HepG2 (cell line): Measurements from ENCODE around the gene HS3ST2. TPM values are rescaled to one million over a fixed set of nuclear protein-coding genes. Genes with fewer than 3 reads are reported as not detected.

Source experiments
- ATAC-seq: fragments of 200-7000 bp; cut with Tn5 transposase; 3 replicates; pipeline ENCODE4 v1.9.1; 2020; ENCODE audit warnings: mild to moderate bottlenecking, moderate library complexity
- BruUV-seq: library from RNA; stranded (reverse); fragments of 400-500 nt; replicated peaks from 2 replicates; lab custom pipeline; 2021; lab: Mats Ljungman, UMichigan
- CTCF ChIA-PET: fragments of 300-600 bp; formaldehyde crosslinking; extraction: SDS; loops from one replicate; lab custom pipeline; 2021; ENCODE audit warnings: low total read pairs, inconsistent platforms, low intra/inter-chr PET ratio; lab: Yijun Ruan, JAX
- POLR2A ChIA-PET: fragments of 350-600 bp; sonication (Branson Sonifier 250); formaldehyde crosslinking; loops from one replicate; lab custom pipeline; 2020; ENCODE audit warnings: antibody characterized with exemption, inconsistent platforms; lab: Yijun Ruan, JAX
- DNase-seq: peaks from one replicate; pipeline ENCODE4 v3.0.0-alpha.2; 2015; ENCODE audit warnings: low spot score
- FAIRE-seq: peaks from 3 replicates; lab custom pipeline; 2011; peaks lifted over from hg19 to GRCh38; lab: Jason Lieb, UNC
- H2AFZ ChIP-seq: one replicate; pipeline ENCODE4 v1.6.1; 2011; ENCODE audit warnings: low read length, inconsistent platforms
- H3K27ac ChIP-seq: fragments of 300-600 bp; 3 replicates; pipeline ENCODE4 v1.8.0; 2011; ENCODE audit warnings: mixed run types, mild to moderate bottlenecking, mixed read lengths, low read length, inconsistent platforms; ENCODE audit not compliant: insufficient read depth; ENCODE audit errors: extremely low read length
- H3K27me3 ChIP-seq, 2 experiments: fragments of 200-600 bp in 1 of 2; 2 replicates in 1 of 2; 3 replicates in 1 of 2; pipeline versions ENCODE4 v1.6.0 to v1.8.0; 2011; ENCODE audit warnings: low read length in 2 of 2, mild to moderate bottlenecking in 2 of 2, moderate library complexity in 2 of 2, inconsistent platforms in 1 of 2; ENCODE audit not compliant: insufficient read depth in 2 of 2, control insufficient read depth in 1 of 2
- H3K36me3 ChIP-seq, 2 experiments: fragments of 200-600 bp in 1 of 2; replicated peaks in 1 of 2; 2 replicates in 1 of 2; 3 replicates in 1 of 2; pipeline versions ENCODE4 v1.5.1 to v1.8.0; 2011; ENCODE audit warnings: low read length in 2 of 2, inconsistent platforms in 1 of 2; ENCODE audit not compliant: insufficient read depth in 2 of 2, control insufficient read depth in 1 of 2
- H3K4me1 ChIP-seq: 2 replicates; pipeline ENCODE4 v1.5.1; 2012; ENCODE audit warnings: low read length, inconsistent platforms; ENCODE audit not compliant: insufficient read depth
- H3K4me2 ChIP-seq: 2 replicates; pipeline ENCODE4 v1.6.0; 2011; ENCODE audit warnings: low read depth, low read length, inconsistent platforms
- H3K4me3 ChIP-seq, 3 experiments: fragments of 200-600 bp in 1 of 3; sonication (generic), shearing (Covaris generic) in 1 of 3; replicated peaks in 1 of 3; 2 replicates each; pipeline ENCODE4 v1.5.1; 2011 to 2016; ENCODE audit warnings: low read length in 3 of 3, inconsistent platforms in 2 of 3, low read depth in 2 of 3, mild to moderate bottlenecking in 2 of 3, control low read depth in 1 of 3, mixed read lengths in 1 of 3; ENCODE audit not compliant: insufficient read depth in 1 of 3
- H3K79me2 ChIP-seq: one replicate; pipeline ENCODE4 v1.6.1; 2011; ENCODE audit warnings: low read length, inconsistent platforms; ENCODE audit not compliant: insufficient read depth
- H3K9ac ChIP-seq: 2 replicates; pipeline ENCODE4 v1.6.0; 2011; ENCODE audit warnings: mild to moderate bottlenecking, low read depth, low read length, inconsistent platforms; ENCODE audit not compliant: insufficient read depth
- H3K9me3 ChIP-seq: 2 replicates; pipeline ENCODE4 v1.5.1; 2012; ENCODE audit warnings: mild to moderate bottlenecking, low read length
- H4K20me1 ChIP-seq: 2 replicates; pipeline ENCODE4 v1.6.0; 2011; ENCODE audit warnings: inconsistent platforms, mild to moderate bottlenecking, low read length, moderate library complexity; ENCODE audit not compliant: insufficient read depth
- ARNTL ChIP-seq: sonication (generic); formaldehyde crosslinking; IDR thresholded peaks from 2 replicates; pipeline ENCODE4 v1.4.0; 2020; ENCODE audit warnings: mild to moderate bottlenecking, missing genetic modification reagents
- ATF1 ChIP-seq: IDR thresholded peaks from 2 replicates; pipeline ENCODE4 v1.6.1; 2016; ENCODE audit warnings: mild to moderate bottlenecking, control low read depth
- ATF7 ChIP-seq, 2 experiments: fragments of 450-650 bp in 1 of 2; sonication (generic) in 1 of 2; formaldehyde crosslinking in 1 of 2; IDR thresholded peaks; 2 replicates each; pipeline versions ENCODE4 v1.4.0 to v1.6.1; 2016 to 2020; ENCODE audit warnings: antibody characterized with exemption in 1 of 2, mild to moderate bottlenecking in 1 of 2, missing genetic modification reagents in 1 of 2
- MTA1 ChIP-seq: sonication (generic); formaldehyde crosslinking; IDR thresholded peaks from 2 replicates; pipeline ENCODE4 v1.4.0; 2020; ENCODE audit warnings: missing genetic modification reagents, mild to moderate bottlenecking, borderline replicate concordance
- TERF1 ChIP-seq: sonication (generic); formaldehyde crosslinking; IDR thresholded peaks from 2 replicates; pipeline ENCODE4 v1.8.0; 2022; ENCODE audit warnings: mild to moderate bottlenecking, missing genetic modification reagents, moderate library complexity
- ZNF333 ChIP-seq: sonication (generic); formaldehyde crosslinking; IDR thresholded peaks from 2 replicates; pipeline ENCODE4 v1.4.0; 2020; ENCODE audit warnings: mild to moderate bottlenecking, missing genetic modification reagents, borderline replicate concordance
- ZNF839 ChIP-seq: sonication (generic); formaldehyde crosslinking; IDR thresholded peaks from 2 replicates; pipeline ENCODE4 v1.4.0; 2020; ENCODE audit warnings: missing genetic modification reagents, mild to moderate bottlenecking, borderline replicate concordance
- WGBS: methylation state at CpG from one replicate; pipeline ENCODE4 v1.1.6; 2017; ENCODE audit warnings: low lambda C conversion rate; 5-methylcytosine and 5-hydroxymethylcytosine counted together
- in situ Hi-C: cut with HindIII; loops from 2 replicates; pipeline ENCODE4 v1.10.0; 2017; ENCODE audit warnings: low pct_unique_long_range_greater_than_20kb; ENCODE audit not compliant: extremely low pct_ligation_motif_present
- intact Hi-C: fragments of 100-400 bp; cut with micrococcal nuclease; formaldehyde crosslinking; loops from one replicate; pipeline ENCODE4 v1.10.0; 2022; ENCODE audit not compliant: unreplicated experiment
- polyA plus RNA-seq, 8 experiments: library from polyadenylated mRNA; depleted of rRNA in 3 of 8; stranded (reverse) in 7 of 8; unstranded in 1 of 8; fragments of >200 nt; fragmentation: Illumina TruSeq in 4 of 8; extraction: Trizol in 4 of 8; gene quantifications; 2 replicates each; pipeline versions ENCODE4 v1.2.1 to v1.2.3, GENCODE V29; 2011 to 2016; ENCODE audit warnings: low read depth in 4 of 8, missing spikeins in 1 of 8, mixed read lengths in 1 of 8; ENCODE audit not compliant: insufficient read depth in 1 of 8
- total RNA-seq, 5 experiments: library from RNA; depleted of rRNA; stranded (reverse); fragments of >200 nt; fragmentation: Illumina TruSeq; extraction: Trizol; gene quantifications; 2 replicates each; pipeline ENCODE4 v1.2.3, GENCODE V29; 2016; ENCODE audit warnings: low read depth in 1 of 5
- TF ChIP-seq, protein P1 (sequence below): sonication (generic); formaldehyde crosslinking; IDR thresholded peaks from 2 replicates; pipeline ENCODE4 v1.9.0; 2021; ENCODE audit warnings: mild to moderate bottlenecking, missing genetic modification reagents

Gene HS3ST2
- total and polyA plus RNA-seq, 2 of the 13 experiments (the other 11 are each of a cell fraction or from before 2014, with no cell fraction given): not detected

DNA sequence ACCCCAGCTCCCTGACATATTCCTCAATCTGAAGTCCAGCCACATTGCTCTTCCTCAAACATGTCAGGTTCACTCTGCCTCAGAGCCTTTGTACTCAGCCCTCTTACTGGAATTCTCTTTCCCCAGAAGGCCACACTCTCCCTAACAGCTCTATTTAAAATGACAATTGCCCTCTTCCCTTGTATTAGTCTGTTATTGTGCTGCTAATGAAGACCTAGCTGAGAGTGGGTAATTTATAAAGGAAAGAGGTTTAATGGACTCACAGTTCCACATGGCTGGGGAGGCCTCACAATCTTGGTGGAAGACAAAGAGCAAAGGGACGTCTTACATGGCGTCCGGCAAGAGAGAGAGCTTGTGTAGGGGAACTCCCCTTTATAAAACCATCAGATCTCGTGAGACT is 46.0 kb downstream of the HS3ST2 start:
- CTCF ChIA-PET: no interaction called here
- H2AFZ ChIP-seq: no peak overlapping the region
- H3K36me3 ChIP-seq: no peaks in the 10 kb centered on the region
- no peak for TF ChIP-seq ATF1
- no peak for TF ChIP-seq ZNF333 (CRISPR knock-in tag)
- no peak for TF ChIP-seq TERF1 (CRISPR knock-in tag)
- TF ChIP-seq MTA1 (CRISPR knock-in tag): no peak
- no peak for TF ChIP-seq ZNF839 (CRISPR knock-in tag)
- TF ChIP-seq ATF7 (IDR thresholded peaks at IDR 0.05): no peak
- TF ChIP-seq ATF7 (CRISPR knock-in tag; IDR thresholded peaks at IDR 0.05): no peak
- TF ChIP-seq ARNTL: no peak
- TF ChIP-seq, protein P1, sequence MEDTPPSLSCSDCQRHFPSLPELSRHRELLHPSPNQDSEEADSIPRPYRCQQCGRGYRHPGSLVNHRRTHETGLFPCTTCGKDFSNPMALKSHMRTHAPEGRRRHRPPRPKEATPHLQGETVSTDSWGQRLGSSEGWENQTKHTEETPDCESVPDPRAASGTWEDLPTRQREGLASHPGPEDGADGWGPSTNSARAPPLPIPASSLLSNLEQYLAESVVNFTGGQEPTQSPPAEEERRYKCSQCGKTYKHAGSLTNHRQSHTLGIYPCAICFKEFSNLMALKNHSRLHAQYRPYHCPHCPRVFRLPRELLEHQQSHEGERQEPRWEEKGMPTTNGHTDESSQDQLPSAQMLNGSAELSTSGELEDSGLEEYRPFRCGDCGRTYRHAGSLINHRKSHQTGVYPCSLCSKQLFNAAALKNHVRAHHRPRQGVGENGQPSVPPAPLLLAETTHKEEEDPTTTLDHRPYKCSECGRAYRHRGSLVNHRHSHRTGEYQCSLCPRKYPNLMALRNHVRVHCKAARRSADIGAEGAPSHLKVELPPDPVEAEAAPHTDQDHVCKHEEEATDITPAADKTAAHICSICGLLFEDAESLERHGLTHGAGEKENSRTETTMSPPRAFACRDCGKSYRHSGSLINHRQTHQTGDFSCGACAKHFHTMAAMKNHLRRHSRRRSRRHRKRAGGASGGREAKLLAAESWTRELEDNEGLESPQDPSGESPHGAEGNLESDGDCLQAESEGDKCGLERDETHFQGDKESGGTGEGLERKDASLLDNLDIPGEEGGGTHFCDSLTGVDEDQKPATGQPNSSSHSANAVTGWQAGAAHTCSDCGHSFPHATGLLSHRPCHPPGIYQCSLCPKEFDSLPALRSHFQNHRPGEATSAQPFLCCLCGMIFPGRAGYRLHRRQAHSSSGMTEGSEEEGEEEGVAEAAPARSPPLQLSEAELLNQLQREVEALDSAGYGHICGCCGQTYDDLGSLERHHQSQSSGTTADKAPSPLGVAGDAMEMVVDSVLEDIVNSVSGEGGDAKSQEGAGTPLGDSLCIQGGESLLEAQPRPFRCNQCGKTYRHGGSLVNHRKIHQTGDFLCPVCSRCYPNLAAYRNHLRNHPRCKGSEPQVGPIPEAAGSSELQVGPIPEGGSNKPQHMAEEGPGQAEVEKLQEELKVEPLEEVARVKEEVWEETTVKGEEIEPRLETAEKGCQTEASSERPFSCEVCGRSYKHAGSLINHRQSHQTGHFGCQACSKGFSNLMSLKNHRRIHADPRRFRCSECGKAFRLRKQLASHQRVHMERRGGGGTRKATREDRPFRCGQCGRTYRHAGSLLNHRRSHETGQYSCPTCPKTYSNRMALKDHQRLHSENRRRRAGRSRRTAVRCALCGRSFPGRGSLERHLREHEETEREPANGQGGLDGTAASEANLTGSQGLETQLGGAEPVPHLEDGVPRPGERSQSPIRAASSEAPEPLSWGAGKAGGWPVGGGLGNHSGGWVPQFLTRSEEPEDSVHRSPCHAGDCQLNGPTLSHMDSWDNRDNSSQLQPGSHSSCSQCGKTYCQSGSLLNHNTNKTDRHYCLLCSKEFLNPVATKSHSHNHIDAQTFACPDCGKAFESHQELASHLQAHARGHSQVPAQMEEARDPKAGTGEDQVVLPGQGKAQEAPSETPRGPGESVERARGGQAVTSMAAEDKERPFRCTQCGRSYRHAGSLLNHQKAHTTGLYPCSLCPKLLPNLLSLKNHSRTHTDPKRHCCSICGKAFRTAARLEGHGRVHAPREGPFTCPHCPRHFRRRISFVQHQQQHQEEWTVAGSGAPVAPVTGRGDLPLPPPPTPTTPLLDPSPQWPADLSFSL: no peak
- intact Hi-C loops (no loop called here), in situ Hi-C loops (no loop called here)
- H3K4me2 ChIP-seq: no peak overlapping the region
- no peak overlapping the region for H3K9ac ChIP-seq
- POLR2A ChIA-PET: no interaction called here
- H3K79me2 ChIP-seq: no peaks in the 10 kb centered on the region
- H3K27me3 ChIP-seq: 0 out of 5 replicates have a peak, but pooled peaks cover 0 to 4% of the 10 kb centered on the region in 2 experiments
- H3K4me3 ChIP-seq: no peak overlapping the region
- H4K20me1 ChIP-seq: no peaks in the 10 kb centered on the region
- no TSS peak for BruUV-seq
- no peaks in the 10 kb centered on the region for H3K9me3 ChIP-seq
- no peak overlapping the region for H3K27ac ChIP-seq
- H3K4me1 ChIP-seq: no peaks in the 10 kb centered on the region
- no peak for FAIRE-seq
- no peak for DNase-seq
- 6% methylated on average over 4 of the region's 4 CpGs for WGBS
- ATAC-seq: no peak
